BJ (cell line): ENCODE results near the gene PLA1A. TPM values are rescaled to one million over a fixed set of nuclear protein-coding genes. Genes with fewer than 3 reads are reported as not detected.

ENCODE experiments used
- CTCF ChIA-PET: fragments of 350-600 bp; formaldehyde crosslinking; extraction: SDS; loops from one replicate; lab custom pipeline; 2021; ENCODE audit warnings: antibody characterized with exemption, inconsistent platforms; lab: Yijun Ruan, JAX
- POLR2A ChIA-PET: fragments of 300-600 bp; sonication (Branson Sonifier 250); formaldehyde crosslinking; extraction: SDS; loops from one replicate; lab custom pipeline; 2021; ENCODE audit warnings: antibody characterized with exemption; lab: Charles Lee
- DNase-seq: peaks from one replicate; pipeline ENCODE4 v3.0.0-alpha.2; 2011; ENCODE audit warnings: low read depth
- H3K27me3 ChIP-seq: 2 replicates; pipeline ENCODE4 v1.6.0; 2011; ENCODE audit warnings: low read length; ENCODE audit not compliant: control insufficient read depth, insufficient read depth
- H3K36me3 ChIP-seq: 2 replicates; pipeline ENCODE4 v1.5.1; 2011; ENCODE audit warnings: low read length; ENCODE audit not compliant: control insufficient read depth, insufficient read depth
- H3K4me3 ChIP-seq: 2 replicates; pipeline ENCODE4 v1.5.1; 2011; ENCODE audit warnings: low read depth, mild to moderate bottlenecking, control low read depth, low read length
- CTCF ChIP-seq: IDR thresholded peaks from 2 replicates; pipeline ENCODE4 v1.5.1; 2011; ENCODE audit warnings: low read depth, mild to moderate bottlenecking, control low read depth, inconsistent platforms, low read length, moderate library complexity; ENCODE audit not compliant: insufficient read depth
- polyA plus RNA-seq: library from polyadenylated mRNA; depleted of rRNA; stranded (reverse); fragments of >200 nt; gene quantifications from 2 replicates; pipeline ENCODE4 v1.2.3, GENCODE V29; 2011

Gene PLA1A
- polyA plus RNA-seq, 1 experiment, result not detected

- no peak for DNase-seq
- Histone ChIP-seq H3K4me3 (no peak overlapping the region), H3K36me3 (no peaks in the 10 kb centered on the region), H3K27me3 (peaks cover 5% of the 10 kb centered on the region; the same call in 1 of the 2 replicates)
- POLR2A ChIA-PET, result no interaction called here
- CTCF ChIA-PET, result no interaction called here
- no peak for TF ChIP-seq CTCF
Observed at GRCh38 chr3:119604878-119605277, 7.2 kb downstream of the PLA1A start.

DNA sequence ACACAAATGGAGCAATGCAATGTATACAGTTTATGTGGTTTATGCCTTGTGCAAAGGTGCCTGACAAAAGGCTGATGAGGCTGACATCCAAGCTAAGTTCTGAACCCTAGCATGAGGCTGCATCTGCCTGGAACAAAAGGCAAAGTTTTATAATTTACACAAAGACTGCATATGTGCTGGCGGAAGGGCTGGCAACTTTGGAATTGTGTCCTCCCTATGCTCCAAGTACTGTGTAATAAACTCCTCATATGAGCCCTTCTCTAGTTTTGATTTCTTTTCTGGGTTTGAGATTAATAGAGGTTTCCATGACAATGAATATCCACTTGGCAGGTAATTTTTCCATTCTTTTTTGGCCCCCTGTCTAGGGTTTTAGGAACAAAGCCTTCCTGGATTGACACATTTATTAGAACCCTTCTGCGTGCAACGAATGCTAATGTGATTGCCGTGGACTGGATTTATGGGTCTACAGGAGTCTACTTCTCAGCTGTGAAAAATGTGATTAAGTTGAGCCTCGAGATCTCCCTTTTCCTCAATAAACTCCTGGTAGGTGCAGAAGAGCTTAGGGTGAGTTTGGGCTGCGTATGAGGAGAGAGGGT, 10.8 kb downstream of the PLA1A start:
- CTCF ChIA-PET, result interaction anchor here (1.0 kb wide), 1 partner anchor 8 kb away, joined by 5 read pairs; no protein-coding TSS in a partner anchor
- DNase-seq, result no peak
- no peak overlapping the region for H3K4me3 ChIP-seq
- no peak for TF ChIP-seq CTCF
- H3K36me3 ChIP-seq, result no peaks in the 10 kb centered on the region
- peaks cover 5% of the 10 kb centered on the region; the same call in 1 of the 2 replicates for H3K27me3 ChIP-seq
- POLR2A ChIA-PET, result no interaction called here

- Histone ChIP-seq H3K36me3 (no peaks in the 10 kb centered on the region), H3K4me3 (no peak overlapping the region), H3K27me3 (peaks cover 5% of the 10 kb centered on the region)
- DNase-seq, result no peak
- CTCF ChIA-PET, result interaction anchor here (1.0 kb wide), 1 partner anchor 9 kb away, joined by 5 read pairs; no protein-coding TSS in a partner anchor
- POLR2A ChIA-PET, result no interaction called here
- TF ChIP-seq CTCF, result no peak
Observed at GRCh38 chr3:119609301-119609700, 11.6 kb downstream of the PLA1A start.

DNA sequence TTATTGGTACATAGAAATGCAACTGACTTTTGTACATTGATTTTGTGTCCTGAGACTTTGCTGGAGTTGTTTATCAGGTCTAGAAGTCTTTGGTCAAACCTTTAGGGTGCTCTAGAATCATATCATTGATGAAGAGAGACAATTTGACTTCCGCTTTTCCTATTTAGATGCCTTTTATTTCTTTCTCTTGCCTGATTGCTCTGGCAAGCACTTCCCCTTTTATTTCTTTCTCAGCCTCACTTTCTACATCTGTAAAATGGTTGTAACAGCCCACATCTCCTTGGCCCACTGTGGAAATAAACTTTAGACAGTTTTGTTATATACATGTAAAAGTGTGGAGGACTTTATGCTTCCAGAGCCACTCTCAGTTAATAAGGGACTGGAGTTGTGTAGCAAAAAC, 14.0 kb downstream of the PLA1A start:
- H3K36me3 ChIP-seq, result no peaks in the 10 kb centered on the region
- TF ChIP-seq CTCF, result no peak
- ChIA-PET CTCF (interaction anchor here (0.6 to 1.8 kb wide), 3 partner anchors 16 to 429 kb away, joined by 3 to 6 read pairs (median 5); no protein-coding TSS in a partner anchor), POLR2A (no interaction called here)
- H3K27me3 ChIP-seq, result peaks cover 5% of the 10 kb centered on the region
- no peak overlapping the region for H3K4me3 ChIP-seq
- DNase-seq, result no peak

GRCh38 chr3:119613201-119613600, 15.5 kb downstream of the PLA1A start:
- no peak for DNase-seq
- ChIA-PET POLR2A (no interaction called here), CTCF (interaction anchor here (1.0 to 1.8 kb wide), 3 partner anchors 10 to 18 kb away, joined by 3 to 6 read pairs (median 3); no protein-coding TSS in a partner anchor)
- TF ChIP-seq CTCF, result no peak
- Histone ChIP-seq H3K36me3 (no peaks in the 10 kb centered on the region), H3K4me3 (no peak overlapping the region), H3K27me3 (peaks cover 3% of the 10 kb centered on the region)
